Skeletal muscle satellite cell (primary cell): ENCODE data around the gene KDM3B.
A peak's percentile ranks its signal among the peaks of the same experiment; 100 is the strongest.

Experiments
- H3K27me3 ChIP-seq: 2 replicates; pipeline ENCODE4 v1.7.0; 2013; ENCODE audit warnings: low read length; ENCODE audit not compliant: control insufficient read depth, insufficient read depth
- H3K36me3 ChIP-seq: 2 replicates; pipeline ENCODE4 v1.7.0; 2013; ENCODE audit warnings: mild to moderate bottlenecking, control low read depth, low read length; ENCODE audit not compliant: insufficient read depth
- H3K4me1 ChIP-seq: 2 replicates; pipeline ENCODE4 v1.7.0; 2013; ENCODE audit warnings: low read length; ENCODE audit not compliant: control insufficient read depth, insufficient read depth
- H3K4me2 ChIP-seq: 2 replicates; pipeline ENCODE4 v1.7.0; 2013; ENCODE audit warnings: mild to moderate bottlenecking, low read length
- H3K4me3 ChIP-seq: 2 replicates; pipeline ENCODE4 v1.7.0; 2013; ENCODE audit warnings: low read length
- H3K9ac ChIP-seq: 2 replicates; pipeline ENCODE4 v1.7.0; 2013; ENCODE audit warnings: mild to moderate bottlenecking, low read depth, low read length, moderate library complexity
- H3K9me3 ChIP-seq: replicated peaks from 2 replicates; pipeline ENCODE4 v1.7.0; 2013; ENCODE audit warnings: mild to moderate bottlenecking, control low read depth, low read length

Gene KDM3B

DNA sequence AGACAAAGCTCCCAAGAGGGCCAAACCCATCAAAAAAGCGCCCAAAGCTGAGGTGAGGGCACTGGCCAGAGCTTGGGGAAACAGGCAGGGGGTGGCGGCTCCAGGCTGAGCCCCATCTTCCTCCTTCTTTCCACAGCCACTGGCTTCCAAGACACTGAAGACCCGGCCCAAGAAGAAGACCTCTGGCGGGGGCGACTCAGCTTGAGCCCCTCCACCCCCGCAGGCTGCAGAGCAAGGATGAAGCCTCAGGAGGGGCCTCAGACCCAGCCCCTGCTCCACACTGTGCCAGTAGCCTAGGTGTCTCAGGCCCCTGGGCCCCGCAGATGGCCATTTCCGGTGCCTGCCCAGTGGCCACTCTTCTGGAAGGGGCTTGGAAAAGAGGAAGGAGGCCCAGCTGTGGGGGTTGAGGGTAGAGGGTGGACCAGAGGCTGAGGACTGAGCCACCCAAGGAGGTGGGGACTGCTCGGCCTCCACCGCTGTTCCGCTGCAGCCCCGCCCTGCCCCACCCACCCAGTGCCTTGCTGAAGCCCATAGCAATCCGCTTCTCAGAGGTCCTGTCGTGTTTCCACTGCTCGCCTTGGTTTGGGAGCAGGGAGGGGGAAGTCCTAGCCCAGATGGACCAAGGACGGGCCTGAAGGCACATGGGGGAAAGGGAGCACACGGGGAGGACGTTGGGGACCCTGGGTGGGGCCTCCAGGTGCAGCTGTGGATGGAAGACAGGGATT, 93.2 kb downstream of the KDM3B start:
- Histone ChIP-seq H3K4me1 (peaks cover 11% of the 10 kb centered on the region), H3K4me2 (no peak overlapping the region), H3K9ac (no peak overlapping the region), H3K27me3 (no peaks in the 10 kb centered on the region), H3K4me3 (no peak overlapping the region), H3K9me3 (no peaks in the 10 kb centered on the region), H3K36me3 (no peaks in the 10 kb centered on the region)

DNA sequence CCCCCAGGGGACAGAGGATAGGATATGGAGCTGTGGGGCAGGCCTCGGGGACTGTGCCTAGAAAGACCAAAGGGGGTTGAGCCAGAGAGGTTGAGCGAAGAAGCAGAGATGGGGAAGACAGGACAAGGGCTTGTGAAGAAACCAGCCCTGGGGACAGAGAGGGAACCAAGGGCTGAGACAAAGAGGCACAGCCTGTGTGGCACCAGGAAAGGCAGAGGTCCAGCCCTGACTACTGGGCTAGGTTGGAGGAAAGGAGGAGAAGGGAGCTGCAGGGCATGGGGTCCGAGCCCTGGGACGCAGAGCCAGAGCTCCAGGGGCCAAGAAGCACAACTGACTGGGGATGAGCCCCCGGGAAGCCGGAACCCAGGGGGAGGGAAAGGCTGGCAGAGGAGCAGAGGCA, 95.6 kb downstream of the KDM3B start:
- no peak overlapping the region for H3K4me2 ChIP-seq
- no peaks in the 10 kb centered on the region for H3K36me3 ChIP-seq
- H3K4me1 ChIP-seq, result peaks cover 11% of the 10 kb centered on the region
- no peaks in the 10 kb centered on the region for H3K27me3 ChIP-seq
- H3K4me3 ChIP-seq, result no peak overlapping the region
- H3K9ac ChIP-seq, result no peak overlapping the region
- no peaks in the 10 kb centered on the region for H3K9me3 ChIP-seq

DNA sequence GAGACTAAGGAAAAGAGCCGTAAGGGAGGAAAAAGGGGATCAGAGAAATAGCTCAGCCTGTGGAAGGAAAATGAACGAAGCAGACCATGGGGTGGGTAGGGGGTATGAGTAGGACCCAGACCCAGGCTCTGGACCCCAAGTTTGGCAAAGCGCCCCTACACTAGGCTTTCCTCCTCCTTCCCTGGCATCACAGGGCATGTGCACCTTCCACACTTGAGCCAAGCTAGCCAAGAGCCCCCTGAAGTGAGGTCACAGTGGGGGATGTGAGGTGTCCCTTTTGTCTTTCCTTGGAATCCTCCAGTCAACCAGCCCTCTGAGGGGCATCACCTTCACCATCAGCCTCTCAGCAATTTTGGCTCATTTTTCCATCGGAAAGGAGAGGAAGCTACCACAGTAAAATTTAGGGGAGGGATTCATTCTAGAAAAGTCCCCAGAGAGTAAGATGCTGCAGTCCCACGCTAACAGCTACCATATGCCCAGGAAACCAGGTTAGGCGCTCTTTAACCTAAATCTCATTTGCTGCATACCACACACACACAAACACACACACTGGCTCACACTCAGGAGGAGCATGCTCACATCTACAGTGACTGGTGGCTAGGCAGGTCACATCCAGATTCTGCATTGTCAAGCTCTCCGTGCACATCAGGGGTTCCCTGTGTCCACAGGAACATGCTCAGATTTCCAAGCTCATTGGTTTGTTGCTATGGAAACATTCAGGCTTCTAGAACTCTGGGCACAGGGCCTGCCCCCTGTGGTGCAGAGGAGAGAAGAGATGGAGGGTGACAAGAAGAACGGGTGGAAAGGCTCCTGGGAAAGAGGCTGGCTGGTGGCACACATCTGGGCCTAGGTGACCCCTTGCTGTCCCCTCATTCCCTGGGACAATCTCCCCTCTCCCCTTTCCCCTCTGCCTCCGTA, 96.3 kb downstream of the KDM3B start:
- Histone ChIP-seq H3K9ac (no peak overlapping the region), H3K36me3 (no peaks in the 10 kb centered on the region), H3K4me2 (no peak overlapping the region), H3K4me3 (no peak overlapping the region), H3K9me3 (no peaks in the 10 kb centered on the region), H3K27me3 (no peaks in the 10 kb centered on the region), H3K4me1 (peaks cover 11% of the 10 kb centered on the region)

DNA sequence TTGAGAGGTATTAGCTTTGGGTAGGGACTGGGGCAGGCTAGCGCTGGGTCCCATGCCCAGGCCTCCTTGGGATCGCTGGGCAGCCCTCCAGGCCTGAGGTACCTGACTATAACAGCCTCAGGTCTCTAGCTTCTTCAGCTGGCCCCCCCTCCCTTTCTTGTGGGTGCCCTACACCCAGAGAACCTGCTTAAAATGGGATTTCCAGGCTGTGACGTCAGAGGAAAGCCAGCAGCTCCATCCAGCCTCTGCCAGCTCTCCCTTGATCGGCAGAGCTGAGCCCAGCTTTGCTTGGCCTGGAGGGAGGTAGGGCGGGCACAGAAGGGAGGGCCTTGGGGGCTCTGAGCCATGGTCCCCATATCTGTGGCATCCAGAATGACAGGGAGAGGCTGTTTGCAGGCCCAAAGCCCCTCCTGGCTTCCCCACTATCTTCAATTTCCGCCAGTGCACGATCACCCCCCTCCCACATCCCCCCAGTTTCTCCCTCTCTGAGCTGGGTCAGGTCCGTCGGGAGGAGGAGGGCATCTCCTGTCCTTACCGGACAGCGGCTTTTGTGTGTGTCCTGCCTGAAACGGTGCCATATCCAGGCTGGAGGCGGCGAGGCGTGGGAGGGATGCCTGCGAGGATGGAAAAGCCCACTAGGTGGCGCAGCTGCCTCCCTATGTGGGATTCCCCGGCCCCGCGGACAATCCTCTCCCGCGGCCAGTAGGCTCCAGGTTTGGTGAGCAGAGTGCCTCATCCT, 97.2 kb downstream of the KDM3B start:
- H3K4me1 ChIP-seq, result peaks cover 11% of the 10 kb centered on the region
- no peaks in the 10 kb centered on the region for H3K9me3 ChIP-seq
- peak overlapping the region; percentile 58 for H3K9ac ChIP-seq
- no peaks in the 10 kb centered on the region for H3K36me3 ChIP-seq
- H3K27me3 ChIP-seq, result no peaks in the 10 kb centered on the region
- peak overlapping the region; percentile 71 for H3K4me2 ChIP-seq
- peak overlapping the region; percentile 37 for H3K4me3 ChIP-seq

DNA sequence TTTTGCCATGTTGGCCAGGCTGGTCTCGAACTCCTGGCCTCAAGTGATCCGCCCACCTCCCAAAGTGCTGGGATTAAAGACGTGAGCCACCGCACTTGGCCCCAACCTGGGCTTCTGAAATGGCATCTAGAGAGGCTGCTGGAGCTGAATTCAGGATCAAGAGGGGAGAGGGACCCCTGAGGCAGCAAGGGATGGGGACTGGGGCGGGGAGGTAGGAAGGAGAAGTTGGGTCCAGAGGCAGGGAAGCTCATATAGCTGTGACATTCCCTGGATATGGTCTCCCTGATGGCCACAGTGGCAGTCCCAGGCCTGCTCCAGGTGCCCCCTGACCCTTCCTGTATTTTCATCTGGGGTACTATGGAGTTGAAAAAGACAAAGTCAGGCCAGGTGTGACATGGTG, 98.5 kb downstream of the KDM3B start:
- no peaks in the 10 kb centered on the region for H3K27me3 ChIP-seq
- H3K4me2 ChIP-seq, result no peak overlapping the region
- peaks cover 11% of the 10 kb centered on the region for H3K4me1 ChIP-seq
- no peaks in the 10 kb centered on the region for H3K9me3 ChIP-seq
- no peak overlapping the region for H3K4me3 ChIP-seq
- no peak overlapping the region for H3K9ac ChIP-seq
- no peaks in the 10 kb centered on the region for H3K36me3 ChIP-seq

DNA sequence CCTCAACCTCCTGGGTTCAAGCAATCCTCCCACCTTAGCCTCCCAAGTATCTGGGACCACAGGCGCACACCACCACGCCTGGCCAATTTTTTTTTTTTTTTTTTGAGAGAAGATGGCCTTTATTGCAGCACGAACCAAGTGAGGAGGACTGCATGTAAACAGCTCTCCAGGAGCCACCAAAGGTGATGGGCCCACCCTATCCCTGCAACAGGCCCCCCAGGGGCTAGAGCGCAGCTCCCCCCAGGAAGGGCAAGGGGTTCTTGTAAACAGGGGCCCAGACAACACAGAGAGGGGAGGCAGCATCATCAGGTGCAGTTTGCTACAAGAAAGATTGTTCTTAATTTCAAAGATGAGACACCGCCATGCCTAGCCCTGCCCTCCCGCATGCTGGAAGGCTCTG, 100.2 kb downstream of the KDM3B start:
- Histone ChIP-seq H3K9ac (no peak overlapping the region), H3K36me3 (no peaks in the 10 kb centered on the region), H3K27me3 (no peaks in the 10 kb centered on the region), H3K4me3 (no peak overlapping the region), H3K4me1 (peaks cover 11% of the 10 kb centered on the region), H3K4me2 (no peak overlapping the region), H3K9me3 (no peaks in the 10 kb centered on the region)

DNA sequence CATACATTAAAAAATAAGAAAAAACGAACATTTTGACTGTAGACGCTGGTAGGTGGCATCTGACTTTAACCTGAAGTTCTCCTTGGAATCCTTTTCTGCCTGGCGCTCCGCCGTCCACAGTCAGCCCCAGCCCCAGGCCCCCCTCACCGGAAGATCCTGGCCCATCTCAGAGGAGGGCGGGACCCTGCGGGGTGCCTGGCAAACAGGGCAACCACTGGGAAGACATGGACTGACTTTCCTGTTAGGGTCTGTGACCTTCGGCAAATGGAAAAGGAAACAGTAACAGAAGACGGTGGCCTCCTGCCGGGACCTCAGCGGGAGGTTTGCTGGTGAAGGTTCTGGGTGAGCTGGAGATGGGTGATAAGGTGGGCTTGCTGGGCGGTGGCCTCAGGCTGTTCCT, 101.1 kb downstream of the KDM3B start:
- no peaks in the 10 kb centered on the region for H3K9me3 ChIP-seq
- H3K27me3 ChIP-seq, result no peaks in the 10 kb centered on the region
- H3K36me3 ChIP-seq, result no peaks in the 10 kb centered on the region
- no peak overlapping the region for H3K4me2 ChIP-seq
- H3K4me3 ChIP-seq, result no peak overlapping the region
- peaks cover 11% of the 10 kb centered on the region for H3K4me1 ChIP-seq
- no peak overlapping the region for H3K9ac ChIP-seq

DNA sequence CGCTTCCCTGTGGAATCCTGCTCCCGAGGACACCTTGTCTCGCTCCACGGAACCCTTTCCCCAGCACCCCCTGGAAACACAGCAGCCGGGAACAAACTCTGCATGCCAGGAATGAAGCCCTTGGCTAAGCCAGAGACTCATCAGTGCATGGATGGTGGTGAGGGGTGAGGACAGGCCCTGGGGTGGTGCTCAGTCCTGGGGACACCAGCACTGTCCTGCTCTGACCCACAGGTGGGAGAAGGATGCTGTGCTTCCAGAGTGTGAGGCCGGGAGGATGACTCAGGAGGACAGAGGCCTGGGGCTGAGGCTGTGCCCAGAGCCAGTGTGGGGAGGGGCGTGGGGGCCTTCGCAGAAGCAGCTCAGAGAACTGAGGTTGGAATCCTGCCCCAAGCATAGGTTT, 101.6 kb downstream of the KDM3B start:
- Histone ChIP-seq H3K36me3 (no peaks in the 10 kb centered on the region), H3K27me3 (no peaks in the 10 kb centered on the region), H3K4me3 (no peak overlapping the region), H3K9me3 (no peaks in the 10 kb centered on the region), H3K4me2 (no peak overlapping the region), H3K9ac (no peak overlapping the region), H3K4me1 (peaks cover 11% of the 10 kb centered on the region)

DNA sequence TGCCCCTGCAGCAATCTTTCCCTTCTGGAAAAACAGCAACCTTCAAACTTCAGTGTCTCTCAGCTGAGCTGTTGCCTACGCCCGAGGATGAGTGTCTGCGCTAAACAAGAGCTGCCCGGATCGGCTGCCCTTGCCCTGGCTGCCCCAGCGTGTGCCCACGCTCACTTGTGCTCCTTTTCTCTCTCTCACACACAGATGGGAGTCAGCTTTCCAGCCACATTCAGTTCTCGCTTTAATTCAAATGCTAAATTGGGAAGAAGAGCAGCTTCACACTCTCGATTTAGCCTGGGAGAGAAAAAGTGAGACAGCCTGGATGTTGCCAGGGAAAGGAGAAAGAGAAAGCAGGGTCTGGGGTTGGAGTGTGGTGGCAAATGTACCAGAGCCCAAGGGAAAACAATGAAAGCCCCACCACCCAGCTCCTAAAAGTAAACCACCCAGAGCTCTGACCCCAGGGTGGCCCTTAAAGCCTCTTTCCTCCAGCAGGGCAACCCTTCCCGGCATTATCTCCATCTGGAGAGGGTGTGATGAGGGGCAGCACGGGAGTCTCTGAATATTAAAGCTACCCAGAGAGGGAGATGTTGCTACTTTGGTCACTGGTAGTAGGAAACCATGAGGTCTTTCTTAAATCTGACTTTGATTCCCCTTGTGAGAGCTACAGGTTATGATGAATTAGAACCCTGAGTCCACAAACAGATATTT, 102.9 kb downstream of the KDM3B start:
- H3K9me3 ChIP-seq, result no peaks in the 10 kb centered on the region
- no peak overlapping the region for H3K9ac ChIP-seq
- no peaks in the 10 kb centered on the region for H3K4me1 ChIP-seq
- no peak overlapping the region for H3K4me3 ChIP-seq
- peak overlapping the region; percentile 62 for H3K4me2 ChIP-seq
- no peaks in the 10 kb centered on the region for H3K27me3 ChIP-seq
- no peaks in the 10 kb centered on the region for H3K36me3 ChIP-seq

DNA sequence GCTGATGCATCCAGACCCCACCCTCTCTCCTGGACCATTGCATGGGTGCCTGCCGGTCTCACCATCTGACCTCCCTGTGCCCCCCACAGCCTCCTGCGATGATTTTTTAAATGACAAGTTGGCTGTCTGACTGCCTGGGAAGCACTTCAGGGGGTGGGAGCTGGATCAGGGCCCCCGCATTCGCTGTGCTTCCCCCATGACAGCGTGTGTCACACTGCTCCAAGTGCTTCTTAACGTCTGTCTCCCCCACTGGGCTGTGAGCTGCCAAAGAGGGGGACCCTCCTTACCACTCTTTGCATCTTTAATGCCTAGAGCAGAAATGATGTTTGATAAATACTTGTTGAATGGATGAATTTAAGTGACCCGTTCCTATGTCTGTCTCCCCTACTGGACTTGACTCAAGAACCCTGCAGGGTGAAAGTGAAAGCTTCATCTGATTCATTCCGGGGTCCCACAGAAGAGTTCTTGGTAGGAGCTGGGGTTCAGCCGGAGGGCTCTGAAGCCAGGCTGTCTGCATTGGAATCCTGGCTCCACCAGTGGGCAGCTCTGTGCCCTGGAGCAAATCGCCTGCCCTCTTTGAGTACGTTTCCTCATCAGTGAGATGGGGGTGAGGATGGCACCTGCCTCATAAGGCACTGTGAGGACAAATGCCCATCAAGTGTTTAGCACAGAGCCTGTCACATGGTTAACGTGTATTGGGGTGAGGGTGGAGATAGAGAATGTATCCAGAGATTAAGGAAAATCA, 105.2 kb downstream of the KDM3B start:
- no peaks in the 10 kb centered on the region for H3K9me3 ChIP-seq
- no peak overlapping the region for H3K9ac ChIP-seq
- no peaks in the 10 kb centered on the region for H3K36me3 ChIP-seq
- no peak overlapping the region for H3K4me2 ChIP-seq
- H3K4me1 ChIP-seq, result peaks cover 5% of the 10 kb centered on the region
- no peaks in the 10 kb centered on the region for H3K27me3 ChIP-seq
- no peak overlapping the region for H3K4me3 ChIP-seq
